Upper lobe of right lung (tissue), 1 donor: ENCODE results near the gene LRTM1. TPM values are rescaled to one million over a fixed set of nuclear protein-coding genes. Genes with fewer than 3 reads are reported as not detected.

Experiments used
- ATAC-seq: fragments of 200-7000 bp; cut with Tn5 transposase; one replicate; pipeline ENCODE4 v1.9.1; 2020; ENCODE audit warnings: mild to moderate bottlenecking, moderate library complexity
- DNase-seq: peaks from one replicate; pipeline ENCODE4 v3.0.0-alpha.2; 2020
- H3K27ac ChIP-seq: fragments of 200-600 bp; one replicate; pipeline ENCODE4 v1.8.0; 2022
- H3K27me3 ChIP-seq: fragments of 200-600 bp; one replicate; pipeline ENCODE4 v1.8.0; 2022; ENCODE audit warnings: mild to moderate bottlenecking
- H3K36me3 ChIP-seq: fragments of 200-600 bp; one replicate; pipeline ENCODE4 v1.8.0; 2022
- H3K4me1 ChIP-seq: fragments of 200-600 bp; one replicate; pipeline ENCODE4 v1.8.0; 2022
- H3K4me3 ChIP-seq: fragments of 200-600 bp; one replicate; pipeline ENCODE4 v1.8.0; 2022; ENCODE audit warnings: mild to moderate bottlenecking
- H3K9me3 ChIP-seq: fragments of 200-600 bp; one replicate; pipeline ENCODE4 v1.8.0; 2022
- intact Hi-C: fragments of 100-400 bp; cut with DNase I; formaldehyde crosslinking; loops from one replicate; pipeline ENCODE4 v1.11.0; 2022
- total RNA-seq: library from RNA; stranded (reverse); fragmentation: NEBNext Ultra II Directional; extraction: Animal tissue kit (Norgen Biotek cat#: 25700); gene quantifications from one replicate; pipeline ENCODE4 v1.2.1, GENCODE V29; 2021
- TF ChIP-seq, protein P1 (sequence below): fragments of 200-600 bp; IDR thresholded peaks from one replicate; pipeline ENCODE4 v1.8.0; 2022; ENCODE audit warnings: antibody characterized with exemption
- donor health status: DM: no; HTN: yes; CAD: no; lungs with severe emphysema.

Gene LRTM1
- total RNA-seq, 1 donor from 2014 or later, result not detected

DNA sequence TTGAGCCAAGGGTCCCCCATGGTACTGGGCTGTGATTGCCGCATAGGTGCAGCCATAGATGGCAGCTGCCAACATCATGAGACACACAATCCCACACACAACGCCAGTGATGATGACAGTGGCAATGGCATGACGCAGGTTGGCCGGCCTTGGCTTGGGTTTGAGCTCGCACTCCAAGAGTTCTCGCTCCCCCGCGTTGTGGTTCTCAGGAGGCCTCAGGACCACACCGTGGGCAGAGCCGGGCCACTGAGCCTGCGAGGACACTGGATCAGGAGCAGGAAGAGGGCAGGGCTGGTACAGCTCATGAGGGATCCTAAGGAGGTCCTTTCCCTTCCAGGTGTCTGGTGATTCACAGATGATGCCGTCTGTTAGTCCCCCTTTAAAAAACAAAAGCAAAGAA is 9.3 kb downstream of the LRTM1 start:
- DNase-seq (no peak), ATAC-seq (no peak)
- TF ChIP-seq, protein P1, sequence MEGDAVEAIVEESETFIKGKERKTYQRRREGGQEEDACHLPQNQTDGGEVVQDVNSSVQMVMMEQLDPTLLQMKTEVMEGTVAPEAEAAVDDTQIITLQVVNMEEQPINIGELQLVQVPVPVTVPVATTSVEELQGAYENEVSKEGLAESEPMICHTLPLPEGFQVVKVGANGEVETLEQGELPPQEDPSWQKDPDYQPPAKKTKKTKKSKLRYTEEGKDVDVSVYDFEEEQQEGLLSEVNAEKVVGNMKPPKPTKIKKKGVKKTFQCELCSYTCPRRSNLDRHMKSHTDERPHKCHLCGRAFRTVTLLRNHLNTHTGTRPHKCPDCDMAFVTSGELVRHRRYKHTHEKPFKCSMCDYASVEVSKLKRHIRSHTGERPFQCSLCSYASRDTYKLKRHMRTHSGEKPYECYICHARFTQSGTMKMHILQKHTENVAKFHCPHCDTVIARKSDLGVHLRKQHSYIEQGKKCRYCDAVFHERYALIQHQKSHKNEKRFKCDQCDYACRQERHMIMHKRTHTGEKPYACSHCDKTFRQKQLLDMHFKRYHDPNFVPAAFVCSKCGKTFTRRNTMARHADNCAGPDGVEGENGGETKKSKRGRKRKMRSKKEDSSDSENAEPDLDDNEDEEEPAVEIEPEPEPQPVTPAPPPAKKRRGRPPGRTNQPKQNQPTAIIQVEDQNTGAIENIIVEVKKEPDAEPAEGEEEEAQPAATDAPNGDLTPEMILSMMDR, result no peak
- Histone ChIP-seq H3K36me3 (no peaks in the 10 kb centered on the region), H3K9me3 (no peaks in the 10 kb centered on the region), H3K4me1 (no peaks in the 10 kb centered on the region), H3K27me3 (no peaks in the 10 kb centered on the region), H3K27ac (no peak overlapping the region), H3K4me3 (no peak overlapping the region)
- intact Hi-C loops, result no loop called here

DNA sequence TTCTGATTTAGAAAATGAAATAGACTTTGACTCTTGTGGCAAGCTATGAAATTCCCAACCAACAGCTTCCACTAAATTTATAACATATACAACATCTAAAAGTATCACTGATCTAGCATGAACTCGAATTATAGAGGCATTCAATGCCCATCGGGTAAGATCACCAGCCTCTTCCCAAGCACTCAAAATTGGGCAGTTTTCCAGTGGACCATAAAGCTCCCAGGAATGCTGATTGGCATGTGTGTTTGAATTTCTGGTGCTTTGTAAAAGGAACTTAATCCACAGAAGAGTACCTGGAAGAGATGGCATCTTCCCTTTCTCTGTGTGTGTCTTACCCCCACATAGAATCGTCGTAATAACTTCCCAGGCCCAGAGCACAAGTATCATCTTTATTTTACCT is 10.0 kb downstream of the LRTM1 start:
- ATAC-seq, result no peak

DNA sequence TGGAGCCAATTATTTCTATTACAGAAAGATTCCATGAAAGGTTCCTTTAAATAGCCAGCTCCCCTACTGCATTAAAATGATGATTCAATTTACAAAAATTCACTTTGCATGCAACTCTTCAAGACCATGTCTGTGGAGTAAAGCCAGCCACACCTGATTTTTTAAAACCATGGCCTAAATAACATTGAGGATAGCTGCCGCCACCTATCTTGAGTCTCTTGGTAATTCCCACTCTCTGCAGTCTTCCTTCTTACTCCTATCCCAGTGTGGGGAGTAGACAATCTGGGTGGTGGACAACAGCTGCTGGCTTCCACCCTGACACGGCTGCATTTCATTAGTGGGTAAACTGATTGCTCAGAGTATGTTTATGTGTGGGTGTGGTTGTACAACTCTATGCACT is 10.7 kb downstream of the LRTM1 start:
- no peaks in the 10 kb centered on the region for H3K9me3 ChIP-seq

More for the DNA sequence above, 10.0 kb downstream of the LRTM1 start:
- H3K27ac ChIP-seq, result no peak overlapping the region
- no peak for DNase-seq
- H3K36me3 ChIP-seq, result no peaks in the 10 kb centered on the region
- no peaks in the 10 kb centered on the region for H3K27me3 ChIP-seq
- H3K4me3 ChIP-seq, result no peak overlapping the region
- no peaks in the 10 kb centered on the region for H3K4me1 ChIP-seq
- intact Hi-C loops, result no loop called here
- TF ChIP-seq, protein P1, result no peak
- no peaks in the 10 kb centered on the region for H3K9me3 ChIP-seq

DNA sequence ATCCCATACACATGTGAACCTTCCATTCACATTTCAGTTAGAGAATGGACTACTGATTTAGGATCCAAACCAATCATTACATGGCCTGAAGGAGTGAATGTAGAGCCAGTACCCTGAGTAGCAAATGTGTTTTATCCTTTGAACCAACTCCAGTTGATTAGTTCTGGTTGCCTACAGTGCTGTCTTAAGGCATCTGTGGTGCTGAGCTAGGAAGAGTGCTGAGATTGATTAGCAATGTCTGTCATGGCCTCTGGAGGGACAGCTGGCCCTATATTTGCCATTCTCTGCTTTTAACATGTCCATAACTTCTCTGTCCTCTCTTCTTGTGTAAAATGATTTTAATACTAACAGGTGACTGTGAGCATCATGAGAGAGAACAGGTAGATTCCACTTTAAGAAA is 11.1 kb downstream of the LRTM1 start:
- intact Hi-C loops, result no loop called here
- H3K9me3 ChIP-seq, result no peaks in the 10 kb centered on the region
- H3K4me1 ChIP-seq, result no peaks in the 10 kb centered on the region
- ATAC-seq, result no peak
- no peak overlapping the region for H3K27ac ChIP-seq
- H3K27me3 ChIP-seq, result no peaks in the 10 kb centered on the region
- no peaks in the 10 kb centered on the region for H3K36me3 ChIP-seq
- no peak overlapping the region for H3K4me3 ChIP-seq
- DNase-seq, result no peak
- TF ChIP-seq, protein P1, result no peak

More for the DNA sequence above, 10.7 kb downstream of the LRTM1 start:
- intact Hi-C loops, result no loop called here
- H3K4me1 ChIP-seq, result no peaks in the 10 kb centered on the region
- H3K27ac ChIP-seq, result no peak overlapping the region
- DNase-seq (no peak), ATAC-seq (no peak)
- H3K4me3 ChIP-seq, result no peak overlapping the region
- TF ChIP-seq, protein P1, result no peak
- H3K27me3 ChIP-seq, result no peaks in the 10 kb centered on the region
- no peaks in the 10 kb centered on the region for H3K36me3 ChIP-seq

DNA sequence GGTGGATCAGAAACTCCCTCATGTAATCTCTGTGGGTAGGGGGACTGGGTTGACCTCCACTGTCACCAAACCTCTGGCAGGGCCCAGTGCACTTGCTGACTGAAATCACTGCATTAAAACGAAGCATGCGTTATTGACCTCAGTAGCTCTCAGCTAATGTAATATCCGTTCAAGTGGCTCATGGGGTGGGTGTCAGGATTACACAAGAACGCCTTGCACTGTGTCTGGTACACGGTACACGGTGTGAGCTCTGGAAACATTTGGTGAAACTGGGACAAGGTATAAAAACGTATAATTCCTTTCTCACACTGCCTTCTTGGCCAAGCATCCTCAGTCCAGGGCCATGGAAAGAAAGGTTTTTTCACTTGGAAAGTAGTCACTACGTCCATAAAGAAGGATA is 11.9 kb downstream of the LRTM1 start:
- no peak for DNase-seq
- no peaks in the 10 kb centered on the region for H3K4me1 ChIP-seq
- no peak overlapping the region for H3K4me3 ChIP-seq
- H3K9me3 ChIP-seq, result no peaks in the 10 kb centered on the region
- no peaks in the 10 kb centered on the region for H3K27me3 ChIP-seq
- no peak for ATAC-seq
- no peaks in the 10 kb centered on the region for H3K36me3 ChIP-seq
- TF ChIP-seq, protein P1, result no peak
- no peak overlapping the region for H3K27ac ChIP-seq
- intact Hi-C loops, result no loop called here

DNA sequence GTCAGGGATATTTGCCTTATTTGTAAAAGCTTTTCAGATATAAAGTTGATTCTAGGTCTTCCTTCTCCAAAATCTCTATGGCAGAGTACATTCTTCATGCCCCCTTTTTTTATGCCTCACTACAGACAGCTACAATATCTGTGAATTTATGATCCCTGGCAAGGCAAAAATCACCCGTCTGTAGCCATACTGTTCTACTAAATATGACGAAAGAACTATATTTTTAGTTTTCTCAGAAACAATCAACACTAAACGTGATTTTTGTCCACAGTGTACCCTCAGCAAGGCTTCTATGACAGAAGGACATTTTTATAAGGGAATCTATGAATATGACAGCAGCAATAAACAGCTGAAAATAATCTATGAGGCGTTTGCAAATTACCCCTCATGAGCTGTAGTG is 12.7 kb downstream of the LRTM1 start:
- no peaks in the 10 kb centered on the region for H3K4me1 ChIP-seq
- no peaks in the 10 kb centered on the region for H3K9me3 ChIP-seq
- H3K27ac ChIP-seq, result no peak overlapping the region
- TF ChIP-seq, protein P1, result no peak
- no peaks in the 10 kb centered on the region for H3K36me3 ChIP-seq
- ATAC-seq, result no peak
- intact Hi-C loops, result no loop called here
- DNase-seq, result no peak
- no peak overlapping the region for H3K4me3 ChIP-seq
- no peaks in the 10 kb centered on the region for H3K27me3 ChIP-seq
